Stimulated activated CD8-positive, alpha-beta memory T cell treated with anti-CD3 and anti-CD28 coated beads, Interleukin-7, amount 100 ng/mL, for 24 hours (primary cell): ENCODE data around the gene ULBP1.
"Not testable (repeated sequence)": the region's sequence is repeated elsewhere in the genome, so short reads cannot be mapped to it uniquely, and the experiment has no call there.

Experiments used
- DNase-seq: peaks from one replicate; pipeline ENCODE4 v3.0.0-alpha.2; 2020; ENCODE audit warnings: low read depth

ULBP1 gene

DNA sequence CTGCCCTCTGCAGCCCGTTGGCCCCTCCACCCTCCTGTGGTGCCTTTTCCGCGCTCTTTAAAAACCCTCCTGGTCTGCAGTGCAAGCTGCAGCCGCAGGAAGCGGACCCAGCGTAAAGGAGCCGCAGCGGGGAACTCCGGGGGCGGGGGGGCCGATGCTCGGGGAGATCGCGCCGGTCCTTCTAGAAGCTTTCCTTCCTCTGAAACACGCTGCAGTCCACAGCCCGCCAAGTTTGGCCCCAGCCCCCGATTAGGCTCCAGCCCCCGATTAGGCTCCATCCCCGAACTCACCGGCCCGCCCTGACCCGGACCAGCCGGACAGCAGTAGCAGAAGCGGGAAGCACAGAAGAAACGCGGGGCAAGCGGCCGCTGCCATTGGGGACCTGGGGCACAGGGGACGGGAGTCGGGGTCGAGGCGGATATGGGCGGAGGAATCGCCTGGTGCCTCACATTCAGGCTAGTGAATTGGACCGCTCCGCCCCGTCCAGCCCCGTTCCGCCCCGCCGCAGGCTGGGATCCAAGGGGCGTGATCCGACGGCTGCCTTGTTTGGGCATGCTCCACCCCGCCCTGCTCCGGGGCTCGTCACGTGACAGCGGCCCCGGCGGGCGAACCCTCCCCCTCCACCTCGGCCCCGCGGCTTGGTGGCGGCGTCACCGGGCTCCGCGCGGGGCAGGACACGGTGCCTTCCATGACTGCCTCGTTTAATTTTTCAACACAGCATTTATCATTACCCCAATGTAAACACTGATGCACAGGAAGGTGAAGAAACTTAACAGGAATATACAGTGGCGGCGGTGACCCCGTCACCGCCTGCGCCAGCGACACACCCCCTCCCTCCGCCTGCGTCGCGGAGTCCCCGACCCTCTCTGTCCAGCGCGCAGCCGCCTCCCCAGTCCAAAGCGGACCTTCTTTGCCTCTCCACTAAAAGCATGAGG is 41.3 kb downstream of the ULBP1 start:
- peak; percentile 79 for DNase-seq

DNA sequence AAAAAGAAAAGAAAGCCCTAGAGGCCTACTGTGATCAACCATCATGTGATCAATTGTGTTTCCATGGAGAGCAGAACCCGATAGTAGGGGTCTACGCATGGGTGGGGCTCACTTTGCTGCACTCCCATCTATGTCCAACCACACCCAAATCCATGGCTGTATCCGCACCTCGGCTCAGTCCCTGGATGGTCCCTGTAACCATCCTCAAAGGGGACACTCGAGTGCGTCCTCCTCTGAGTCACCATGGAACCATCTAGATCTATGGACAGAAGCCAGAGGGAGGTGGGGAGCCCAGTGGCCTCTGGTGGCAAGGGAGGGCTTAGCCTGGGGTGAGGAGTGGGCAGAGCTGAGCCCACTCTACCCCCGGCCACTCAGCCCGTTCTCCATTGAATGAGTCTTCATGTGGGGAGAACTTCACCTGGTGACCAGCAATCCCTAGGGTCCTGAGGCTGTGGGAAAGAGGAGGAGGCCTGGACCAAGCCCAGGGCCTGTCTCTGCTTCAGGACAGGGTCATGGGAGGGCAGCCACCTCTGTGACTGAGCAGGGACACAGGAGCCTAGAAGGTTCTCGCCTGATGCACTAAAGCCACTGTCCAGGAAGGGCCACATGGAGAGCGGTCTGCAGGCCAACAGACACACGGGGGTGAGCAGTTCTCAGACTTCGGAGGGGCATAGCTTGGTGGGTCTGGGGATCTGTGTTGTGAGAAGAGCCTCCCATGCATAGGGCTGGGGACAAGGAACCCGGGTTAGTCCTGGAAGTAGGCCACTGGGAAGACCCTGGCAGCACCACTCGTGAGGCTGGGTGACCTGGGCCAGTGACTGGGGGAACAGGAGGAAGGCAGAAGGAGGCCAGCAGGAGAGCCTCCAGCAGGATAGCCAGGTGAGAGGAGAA is 42.3 kb downstream of the ULBP1 start:
- no peak for DNase-seq

DNA sequence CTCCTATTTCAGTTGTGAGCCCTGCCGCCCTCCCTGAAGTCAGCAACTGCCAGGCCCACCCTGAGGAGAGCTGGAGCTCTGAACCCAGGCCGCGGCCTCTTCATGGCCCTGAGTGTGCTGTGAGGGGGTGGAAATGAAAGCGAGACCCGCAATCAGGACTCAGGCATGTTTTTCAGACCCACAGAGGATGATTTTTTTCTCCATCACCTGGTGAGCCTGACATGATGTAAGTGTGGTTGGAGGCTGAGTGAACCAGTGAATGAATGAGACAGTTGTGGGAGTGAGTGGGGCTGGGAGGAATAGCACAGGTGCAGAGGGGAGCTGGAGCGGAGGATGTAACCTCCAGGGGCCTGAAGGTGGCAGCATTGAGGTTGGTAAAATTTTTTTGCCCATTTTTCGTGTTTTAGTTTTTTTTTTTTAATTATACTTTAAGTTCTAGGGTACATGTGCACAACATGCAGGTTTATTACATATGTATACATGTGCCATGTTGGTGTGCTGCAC is 43.3 kb downstream of the ULBP1 start:
- no peak for DNase-seq

DNA sequence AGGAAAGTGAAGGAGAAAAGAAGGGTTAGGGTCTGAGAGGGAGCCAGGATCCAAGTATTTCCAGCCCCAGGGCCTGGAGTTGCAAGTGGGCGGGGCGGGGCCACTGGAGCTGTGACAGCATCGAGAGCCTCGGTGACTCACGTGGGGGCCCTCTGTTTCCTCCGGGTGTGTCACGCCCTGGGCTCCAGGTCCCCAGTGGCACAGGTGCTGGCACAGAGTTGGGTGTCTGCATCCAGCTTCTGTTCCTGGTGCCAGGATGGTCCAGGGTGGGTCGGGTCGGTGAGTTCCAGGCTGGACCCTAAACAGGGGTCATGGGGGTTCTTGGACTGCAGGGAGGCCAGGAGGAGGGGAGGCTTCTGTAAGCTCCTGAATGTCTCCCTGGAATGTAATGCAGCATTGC is 44.8 kb downstream of the ULBP1 start:
- no peak for DNase-seq

DNA sequence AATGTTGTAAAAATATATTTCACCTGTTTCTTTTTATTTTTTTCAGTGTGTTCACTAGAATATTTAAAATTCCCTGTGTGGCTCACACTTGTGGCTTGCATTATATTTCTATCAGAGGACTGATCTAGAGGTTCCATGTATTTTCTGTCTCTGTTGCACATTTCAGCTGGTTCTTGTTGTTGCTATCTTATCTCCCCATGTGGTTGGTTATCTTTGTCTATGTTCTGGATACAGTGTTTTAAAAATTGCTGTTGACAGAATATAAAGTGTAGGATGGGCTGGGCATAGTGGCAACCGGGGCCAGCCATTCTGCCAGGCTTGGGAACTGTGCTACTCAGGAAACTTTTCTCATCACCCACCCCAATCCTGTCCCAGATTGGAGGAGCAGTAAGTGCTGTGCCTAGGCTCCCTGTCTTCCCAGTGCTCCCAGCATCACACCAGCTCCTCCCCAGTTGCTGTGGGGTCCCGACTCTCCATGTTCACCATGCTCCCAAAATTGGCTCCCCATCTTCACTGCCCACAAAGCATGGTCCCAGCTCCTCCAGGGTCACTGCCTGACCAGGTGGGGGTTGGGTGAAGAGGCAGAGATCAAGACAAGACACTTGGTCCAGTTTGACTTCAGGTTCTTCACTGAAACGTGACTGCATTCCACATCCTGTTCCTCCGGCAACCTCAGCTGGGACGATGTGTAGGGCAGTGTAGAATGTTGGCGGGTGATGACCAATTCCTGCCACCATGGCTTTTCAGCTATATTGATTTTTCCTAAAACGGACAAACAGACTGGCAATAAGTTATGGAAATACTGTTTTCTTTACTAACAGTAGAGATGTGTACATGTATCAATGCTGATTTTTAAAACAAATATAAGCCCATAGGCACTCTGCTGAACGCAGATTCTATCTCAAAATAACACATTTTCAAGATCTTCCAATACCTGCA is 49.4 kb downstream of the ULBP1 start:
- not testable (repeated sequence) for DNase-seq

DNA sequence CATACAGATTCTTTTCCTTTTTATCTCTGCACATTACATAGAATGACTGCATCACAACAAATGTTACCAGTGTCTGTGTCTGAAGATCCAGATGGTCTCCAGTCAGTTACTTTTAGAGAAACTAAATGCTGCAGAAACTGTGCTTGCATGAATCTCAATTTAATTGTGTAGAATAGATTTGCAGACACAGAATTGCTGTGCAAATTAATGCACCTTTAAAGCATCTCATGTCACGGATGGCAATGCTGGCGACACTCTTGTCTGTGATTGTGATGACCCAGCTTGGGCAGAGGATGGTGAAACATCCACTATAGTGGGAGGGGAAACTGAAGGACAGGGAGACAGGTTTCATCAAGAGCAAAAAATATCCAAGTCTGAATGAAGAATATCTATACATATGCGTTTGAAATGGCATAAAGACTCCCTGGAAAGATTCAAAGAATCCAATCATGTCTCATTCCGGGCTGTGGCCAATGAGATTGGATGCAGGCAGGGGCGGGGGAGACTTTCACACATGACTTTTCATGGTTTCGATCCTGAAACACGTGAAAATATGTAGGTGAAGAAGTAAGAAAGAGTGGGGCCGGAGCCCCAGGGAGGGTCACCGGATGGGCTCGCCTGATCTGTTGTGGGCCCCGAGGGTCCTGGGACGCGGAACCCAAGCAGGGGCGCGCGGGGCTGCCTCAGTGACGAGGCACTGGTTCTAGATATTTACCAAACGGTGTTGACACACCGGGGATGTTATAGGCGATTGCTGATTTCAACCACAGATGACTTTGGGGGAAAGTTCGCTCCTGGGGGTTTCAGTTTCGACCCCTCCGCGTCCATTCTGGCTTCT is 50.3 kb downstream of the ULBP1 start:
- not testable (repeated sequence) for DNase-seq

DNA sequence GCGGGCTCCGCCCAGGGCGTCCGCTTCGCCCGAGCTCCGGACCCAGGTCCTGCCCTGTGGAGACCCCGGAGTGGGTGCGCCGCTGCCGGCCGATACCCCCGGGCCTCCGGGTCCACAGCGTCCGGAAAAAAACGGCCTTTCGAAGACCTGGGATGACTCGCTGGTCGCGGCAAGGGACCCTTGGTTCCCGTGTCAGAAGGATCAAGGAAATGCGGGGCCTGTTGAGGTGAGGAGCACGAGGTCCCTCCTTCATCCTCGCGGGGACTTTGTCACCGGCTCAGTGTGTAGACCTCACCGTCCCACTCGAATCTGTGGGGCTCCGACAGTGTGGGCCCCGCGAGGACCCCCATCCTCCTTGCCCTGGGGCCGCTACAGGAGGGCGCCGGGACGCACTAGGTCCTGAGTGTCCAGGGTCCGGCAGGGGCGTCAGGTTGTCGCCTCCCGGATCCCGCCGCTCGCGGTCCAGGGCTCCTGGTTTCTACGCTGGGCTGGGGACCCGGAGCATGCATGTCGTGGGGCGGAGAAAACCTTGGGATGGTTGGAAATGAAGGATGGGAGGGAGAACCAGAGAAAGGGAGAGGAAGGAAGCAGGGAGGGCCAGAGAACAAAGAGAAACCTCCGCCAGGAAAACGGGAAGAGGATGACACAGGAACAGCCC is 51.0 kb downstream of the ULBP1 start:
- DNase-seq, result not testable (repeated sequence)

DNA sequence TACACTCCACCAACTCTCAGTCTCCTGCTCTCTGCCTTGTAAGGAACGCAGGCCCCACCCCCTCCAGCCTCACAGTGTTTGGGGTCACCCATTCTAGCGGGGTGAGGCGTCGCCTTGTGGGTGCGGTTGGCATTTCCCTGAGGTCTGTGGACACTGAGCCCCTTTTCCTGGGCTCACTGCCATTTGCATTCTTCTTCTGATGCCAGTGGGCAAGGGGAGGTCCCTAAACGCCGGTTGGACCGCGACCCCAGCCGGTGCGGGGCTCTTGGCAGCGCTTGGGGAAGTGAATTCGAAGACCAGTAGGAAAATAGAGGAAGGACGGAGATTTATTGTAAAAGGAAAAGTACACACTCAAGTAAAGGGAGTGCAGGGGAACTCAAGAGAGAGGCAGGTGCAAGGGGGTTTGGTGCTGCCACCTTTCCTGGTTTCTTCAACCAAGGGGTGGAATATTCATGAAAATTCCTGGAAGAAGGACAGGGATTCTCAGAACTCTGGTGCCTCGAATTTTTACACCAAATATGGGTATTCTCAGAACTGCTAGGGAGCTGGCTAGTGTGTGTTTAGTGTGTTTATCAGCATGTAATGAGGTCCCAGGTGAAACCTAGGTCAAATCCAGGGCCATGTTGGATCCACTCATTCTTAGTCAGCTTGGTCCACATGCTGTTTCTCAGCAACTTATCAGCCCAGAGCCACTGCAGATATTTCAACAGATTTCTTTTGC is 51.7 kb downstream of the ULBP1 start:
- DNase-seq, result not testable (repeated sequence)

DNA sequence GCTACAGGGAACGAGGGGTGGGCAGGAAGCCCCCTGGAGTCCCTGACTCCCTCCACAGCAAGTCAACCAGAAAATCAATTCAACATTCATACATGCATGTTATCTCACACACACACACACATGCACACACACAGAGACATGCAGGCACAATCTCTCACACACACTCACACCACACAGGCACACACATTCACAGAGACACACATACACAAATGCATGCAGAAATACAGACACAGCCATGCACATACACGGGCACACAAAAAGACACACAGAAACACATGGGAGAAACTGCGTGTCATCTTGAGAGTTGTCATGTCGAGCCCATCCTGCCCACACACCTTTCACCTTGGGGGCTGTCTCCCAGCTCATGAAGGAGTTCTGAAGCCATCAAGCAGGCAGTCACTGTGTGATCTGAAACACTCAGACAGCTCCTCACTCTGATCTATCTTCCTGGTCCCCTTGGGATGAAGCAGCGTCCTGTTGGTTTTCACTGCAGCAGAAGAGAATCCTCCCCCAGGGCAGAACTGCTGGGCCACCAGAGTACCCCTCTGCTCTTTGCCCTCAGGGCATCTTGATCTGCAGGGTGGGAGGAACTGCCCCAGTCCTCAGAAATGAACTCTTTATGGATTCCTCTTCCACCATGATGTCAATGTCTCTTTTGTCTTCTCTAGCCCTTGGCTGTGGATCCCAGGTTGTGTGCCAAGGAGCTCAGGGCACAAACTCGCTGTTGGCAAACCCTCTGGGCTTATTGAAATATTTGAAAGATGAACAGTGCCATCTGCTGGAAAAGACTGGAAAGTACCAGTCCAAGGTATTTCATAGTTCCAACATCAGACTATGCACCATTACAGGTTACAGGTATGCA is 52.8 kb downstream of the ULBP1 start:
- DNase-seq, result no peak

DNA sequence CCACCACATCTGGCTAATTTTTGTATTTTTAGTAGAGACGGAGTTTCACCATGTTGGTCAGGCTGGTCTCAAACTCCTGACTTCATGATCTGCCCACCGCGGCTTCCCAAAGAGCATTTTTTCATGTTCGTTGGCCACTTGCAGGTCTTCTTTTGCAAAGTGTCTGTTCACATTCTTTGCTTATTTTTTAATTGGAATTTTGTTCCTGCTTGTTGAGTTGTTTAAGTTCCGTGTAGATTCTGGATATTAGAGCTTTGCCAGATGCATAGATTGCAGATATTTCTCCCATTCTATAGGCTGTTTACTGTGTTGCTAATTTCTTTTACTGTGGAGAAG is 53.4 kb downstream of the ULBP1 start:
- not testable (repeated sequence) for DNase-seq

DNA sequence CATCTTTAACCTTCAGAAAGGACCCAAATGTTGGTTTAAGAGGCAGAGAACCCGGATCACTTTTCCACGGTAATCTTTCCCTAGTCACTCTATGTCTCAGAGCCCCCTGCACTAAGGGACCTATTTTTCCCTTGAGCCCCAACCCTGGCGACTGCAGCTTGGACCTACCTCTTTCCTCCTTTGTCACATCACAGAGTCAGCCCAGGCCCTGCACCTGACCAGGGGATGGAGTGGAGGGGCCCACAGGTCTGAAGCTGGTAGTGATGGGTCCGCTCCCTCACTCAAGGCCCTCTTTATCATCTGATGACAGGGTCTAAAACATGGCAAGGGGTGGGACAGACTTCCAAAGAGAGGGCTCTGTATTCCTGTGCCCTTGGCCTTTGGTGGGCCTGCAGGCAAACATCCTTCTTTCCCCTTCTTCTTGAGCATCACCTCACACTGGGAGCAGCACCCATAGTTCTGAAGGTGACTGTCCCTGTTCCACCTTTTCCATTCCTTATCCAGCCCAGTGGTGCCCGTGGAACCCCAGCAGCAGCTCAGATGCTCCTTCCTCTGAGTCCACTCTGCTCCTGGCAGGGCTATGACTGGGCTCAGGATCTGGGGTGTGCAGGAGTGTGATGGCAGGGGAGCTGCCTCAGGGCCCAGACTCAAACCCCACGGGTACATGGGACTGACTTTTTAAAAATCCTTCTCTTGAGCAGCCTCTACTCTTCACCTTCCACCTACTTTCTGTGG is 55.3 kb downstream of the ULBP1 start:
- DNase-seq, result no peak

DNA sequence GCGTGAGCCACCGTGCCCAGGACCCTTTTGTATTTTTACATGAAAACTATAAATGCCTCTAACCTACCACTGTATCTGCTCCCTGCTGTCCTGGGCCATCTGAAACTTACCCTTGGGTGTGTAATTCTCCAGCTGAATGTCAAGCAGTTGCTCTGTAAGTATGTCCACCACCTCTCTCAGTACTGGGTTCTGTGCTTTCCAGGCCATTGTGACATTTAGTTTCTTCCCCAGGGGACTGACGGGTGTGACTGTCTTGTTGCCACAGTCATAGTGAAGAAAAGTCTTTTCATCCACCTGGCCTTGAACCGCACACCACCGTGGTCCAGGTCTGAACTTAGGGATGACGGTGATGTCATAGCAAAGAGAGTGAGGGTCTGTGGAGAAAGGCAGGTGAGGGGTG is 58.1 kb downstream of the ULBP1 start:
- DNase-seq, result not testable (repeated sequence)
